Fibroblast of villous mesenchyme (primary cell): ENCODE results near the gene KIF13A. TPM values are rescaled to one million over a fixed set of nuclear protein-coding genes. Genes with fewer than 3 reads are reported as not detected.
A peak's percentile ranks its signal among the peaks of the same experiment; 100 is the strongest.

Experiments
- DNase-seq: peaks from one replicate; pipeline ENCODE4 v3.0.0-alpha.2; 2010; ENCODE audit warnings: low read depth
- H3K4me3 ChIP-seq: 2 replicates; pipeline ENCODE4 v1.5.1; 2011; ENCODE audit warnings: low read depth, mild to moderate bottlenecking, low read length
- total RNA-seq: library from RNA; depleted of rRNA; stranded (reverse); fragments of >200 nt; gene quantifications from 2 replicates; pipeline ENCODE4 v1.2.3, GENCODE V29; 2012
- TF ChIP-seq, protein P1 (sequence below): IDR thresholded peaks from 2 replicates; pipeline ENCODE4 v1.5.1; 2012; ENCODE audit warnings: low read depth, mild to moderate bottlenecking, low read length; ENCODE audit not compliant: insufficient read depth

The KIF13A gene
- total RNA-seq, 1 donor, result 49.2 TPM

DNA sequence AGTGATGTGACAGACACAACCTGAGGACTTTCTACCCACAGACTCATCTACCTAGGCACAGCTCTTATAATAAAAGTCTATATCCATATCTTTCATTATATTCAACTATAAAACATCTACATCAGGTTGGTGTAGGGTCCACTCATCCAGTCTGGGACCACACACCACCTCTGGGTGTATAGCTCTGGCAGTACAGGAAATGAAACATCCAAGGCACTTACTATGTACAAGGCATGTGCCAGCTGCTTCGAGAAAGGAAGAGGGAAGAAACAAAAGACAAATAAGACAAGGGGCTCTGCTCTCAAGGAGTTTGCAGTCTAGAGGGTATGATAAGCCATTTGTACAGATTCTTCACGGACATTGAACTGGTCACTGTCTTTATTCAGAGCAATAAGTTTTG, 18.6 kb downstream of the KIF13A start:
- TF ChIP-seq, protein P1, sequence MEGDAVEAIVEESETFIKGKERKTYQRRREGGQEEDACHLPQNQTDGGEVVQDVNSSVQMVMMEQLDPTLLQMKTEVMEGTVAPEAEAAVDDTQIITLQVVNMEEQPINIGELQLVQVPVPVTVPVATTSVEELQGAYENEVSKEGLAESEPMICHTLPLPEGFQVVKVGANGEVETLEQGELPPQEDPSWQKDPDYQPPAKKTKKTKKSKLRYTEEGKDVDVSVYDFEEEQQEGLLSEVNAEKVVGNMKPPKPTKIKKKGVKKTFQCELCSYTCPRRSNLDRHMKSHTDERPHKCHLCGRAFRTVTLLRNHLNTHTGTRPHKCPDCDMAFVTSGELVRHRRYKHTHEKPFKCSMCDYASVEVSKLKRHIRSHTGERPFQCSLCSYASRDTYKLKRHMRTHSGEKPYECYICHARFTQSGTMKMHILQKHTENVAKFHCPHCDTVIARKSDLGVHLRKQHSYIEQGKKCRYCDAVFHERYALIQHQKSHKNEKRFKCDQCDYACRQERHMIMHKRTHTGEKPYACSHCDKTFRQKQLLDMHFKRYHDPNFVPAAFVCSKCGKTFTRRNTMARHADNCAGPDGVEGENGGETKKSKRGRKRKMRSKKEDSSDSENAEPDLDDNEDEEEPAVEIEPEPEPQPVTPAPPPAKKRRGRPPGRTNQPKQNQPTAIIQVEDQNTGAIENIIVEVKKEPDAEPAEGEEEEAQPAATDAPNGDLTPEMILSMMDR, result no peak
- H3K4me3 ChIP-seq, result no peak overlapping the region
- no peak for DNase-seq

DNA sequence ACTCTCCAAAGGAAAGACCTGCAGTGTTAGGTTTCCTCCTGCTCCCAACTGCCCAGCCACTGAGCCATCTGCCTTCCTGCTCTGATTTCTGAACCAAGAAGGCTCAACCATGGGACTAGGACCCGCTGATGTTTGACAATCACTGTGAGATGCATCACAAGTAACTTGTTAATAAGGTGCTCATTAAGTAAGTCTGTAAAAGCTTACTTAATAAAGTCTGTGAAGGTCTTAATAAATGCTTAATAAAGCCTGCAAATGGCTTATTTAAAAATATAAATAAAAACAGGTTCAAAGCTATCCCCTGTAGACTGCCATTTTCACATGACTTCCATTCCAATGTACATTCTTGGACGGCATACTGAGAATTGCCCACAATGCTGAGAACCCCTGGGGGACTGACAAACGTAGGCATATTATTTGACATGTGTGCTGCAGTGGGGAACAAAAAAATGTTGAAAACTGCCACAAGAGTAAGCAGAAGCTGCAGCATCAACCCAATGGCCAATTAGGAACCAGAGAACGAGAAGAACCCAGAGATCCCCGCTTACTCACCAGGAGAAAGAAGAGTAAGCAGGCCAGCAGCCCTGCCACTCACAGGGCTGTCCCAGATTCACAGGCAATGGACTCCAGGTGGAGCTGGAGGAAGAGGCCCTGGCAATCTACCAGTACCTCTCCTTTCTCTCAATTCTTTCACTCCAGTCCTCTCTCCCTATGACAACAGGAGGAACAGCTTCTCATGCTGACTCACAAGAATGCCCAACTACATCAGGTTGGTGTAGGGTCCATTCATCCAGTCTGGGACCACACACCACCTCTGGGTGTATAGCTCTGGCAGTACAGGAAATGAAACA, 19.5 kb downstream of the KIF13A start:
- no peak overlapping the region for H3K4me3 ChIP-seq
- DNase-seq, result no peak
- TF ChIP-seq, protein P1, result no peak

DNA sequence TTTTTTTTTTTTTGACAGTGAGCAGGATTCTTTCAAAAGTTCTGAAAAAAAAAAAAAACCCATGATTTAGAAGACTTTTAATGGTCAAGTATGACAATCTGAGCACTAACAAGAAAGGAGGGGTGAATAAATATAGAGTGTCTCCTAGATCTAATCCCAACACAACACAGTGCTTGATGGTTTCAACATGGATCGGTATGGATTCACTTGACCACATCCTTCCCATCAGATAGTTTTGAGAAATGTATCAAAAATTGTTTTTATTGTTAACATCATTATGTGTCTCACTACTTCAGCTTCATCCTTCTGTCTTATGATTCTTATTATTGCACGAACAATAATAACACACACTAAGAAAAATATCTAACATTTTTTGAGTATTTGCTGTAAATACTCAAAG, 21.0 kb downstream of the KIF13A start:
- no peak overlapping the region for H3K4me3 ChIP-seq
- TF ChIP-seq, protein P1, result no peak
- no peak for DNase-seq

DNA sequence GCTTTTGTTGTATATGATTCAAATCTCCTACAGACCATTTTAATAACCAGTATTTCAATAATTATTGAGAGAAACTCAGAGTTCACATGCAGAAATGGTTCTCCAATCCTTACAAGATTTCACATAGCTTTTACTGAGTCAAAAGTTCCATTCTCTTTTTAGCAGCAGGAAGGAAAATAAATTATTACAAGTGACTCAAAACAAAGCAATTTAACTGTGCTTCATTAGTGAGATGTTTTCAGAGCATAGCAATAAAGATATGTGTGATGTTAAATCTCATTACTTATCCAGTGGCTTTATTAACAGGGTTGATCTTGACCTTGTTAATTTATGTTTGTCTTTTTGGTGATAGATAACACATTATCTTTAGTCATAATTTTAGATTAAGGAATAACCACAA, 22.0 kb downstream of the KIF13A start:
- no peak overlapping the region for H3K4me3 ChIP-seq
- TF ChIP-seq, protein P1, result no peak
- DNase-seq, result peak; percentile 78

DNA sequence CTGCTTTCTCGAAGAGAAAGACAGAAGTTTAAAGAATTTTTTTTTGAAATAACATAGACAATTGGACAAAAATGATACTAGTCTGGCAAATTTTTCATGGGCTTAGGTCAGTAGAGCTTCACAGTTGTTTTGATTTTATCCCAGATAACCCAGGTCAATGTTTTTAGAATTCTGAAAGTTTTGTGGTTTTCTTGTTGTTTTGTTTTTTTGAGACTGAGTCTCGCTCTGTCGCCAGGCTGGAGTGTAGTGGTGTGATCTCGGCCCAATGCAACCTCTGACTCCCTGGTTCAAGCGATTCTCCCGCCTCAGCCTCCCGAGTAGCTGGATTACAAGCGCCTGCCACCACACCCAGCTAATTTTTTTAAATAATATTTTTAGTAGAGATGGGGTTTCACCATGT, 22.8 kb downstream of the KIF13A start:
- peak; percentile 60 for DNase-seq
- no peak overlapping the region for H3K4me3 ChIP-seq
- TF ChIP-seq, protein P1, result no peak

DNA sequence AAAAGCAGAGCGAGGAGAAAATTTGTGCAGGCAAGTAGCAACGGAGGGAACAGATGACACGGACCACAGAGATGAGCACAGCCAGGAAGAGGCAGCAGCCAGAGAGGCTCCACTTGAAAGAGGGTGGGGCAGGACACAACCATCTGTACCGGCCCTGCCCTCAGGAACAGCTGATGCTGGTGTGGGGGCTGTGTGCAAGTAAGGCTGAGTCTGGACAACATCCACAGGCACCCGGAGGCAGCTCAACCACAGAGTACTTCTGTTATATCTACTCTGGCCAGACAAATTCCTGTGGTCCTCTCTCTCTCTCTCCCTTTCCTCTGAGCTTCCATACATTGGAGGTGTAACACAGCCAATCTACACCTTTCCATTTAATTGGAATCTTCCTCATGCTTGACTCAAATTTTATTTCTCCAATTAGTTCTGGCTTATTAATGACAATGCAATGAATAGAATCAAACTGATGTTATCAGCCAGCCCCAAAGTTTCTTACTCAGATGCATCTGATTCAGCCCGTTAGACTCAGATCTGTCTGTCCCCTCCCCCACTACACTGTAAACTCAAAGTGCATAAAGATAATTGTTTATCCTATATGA, 24.9 kb downstream of the KIF13A start:
- DNase-seq, result peak; percentile 100
- TF ChIP-seq, protein P1, result no peak
- H3K4me3 ChIP-seq, result peak overlapping the region; percentile 24
